ENCODE results near the gene ACOT7. TPM values are rescaled to one million over a fixed set of nuclear protein-coding genes. Genes with fewer than 3 reads are reported as not detected.

ACOT7 gene
- total and polyA plus RNA-seq, 11 donors = 5.7 to 38.9 (median 12.6) TPM

DNA sequence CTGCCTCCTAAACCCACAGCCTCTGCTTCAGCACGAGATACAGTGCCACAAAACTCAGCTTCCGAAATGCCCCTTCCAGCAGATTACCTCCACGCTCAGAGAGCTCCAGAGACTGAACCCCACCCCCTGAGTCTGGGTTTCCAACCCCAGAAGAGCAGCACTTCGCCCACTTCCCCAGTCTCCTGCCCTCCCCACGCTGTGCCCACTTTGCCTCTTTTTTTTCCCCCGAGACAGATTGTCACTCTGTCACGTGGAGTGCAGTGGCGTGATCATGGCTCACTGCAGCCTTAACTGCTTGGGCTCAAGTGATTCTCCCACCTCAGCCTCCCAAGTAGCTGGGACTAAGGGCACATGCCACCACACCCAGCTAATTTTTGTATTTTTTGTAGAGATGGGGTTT, 167.9 kb downstream of the ACOT7 start:
- Histone ChIP-seq H3K9me3 (no peaks in the 10 kb centered on the region), H3K4me1 (peaks cover 0 to 49% (median 33%) of the 10 kb centered on the region in 12 donors), H3K27ac (peak overlapping the region in 3 of 12 donors; percentile 25 to 58 (median 37)), H3K36me3 (peaks cover 0 to 88% (median 77%) of the 10 kb centered on the region in 9 donors), H3K27me3 (no peaks in the 10 kb centered on the region), H3K4me3 (no peak overlapping the region)
- intact Hi-C loops (cut with DNase I) = no loop called here
- WGBS, 4 donors = 70 to 79% (median 76%) methylated on average over 8 of the region's 8 CpGs
- ATAC-seq = no peak
- TF ChIP-seq, protein P1, sequence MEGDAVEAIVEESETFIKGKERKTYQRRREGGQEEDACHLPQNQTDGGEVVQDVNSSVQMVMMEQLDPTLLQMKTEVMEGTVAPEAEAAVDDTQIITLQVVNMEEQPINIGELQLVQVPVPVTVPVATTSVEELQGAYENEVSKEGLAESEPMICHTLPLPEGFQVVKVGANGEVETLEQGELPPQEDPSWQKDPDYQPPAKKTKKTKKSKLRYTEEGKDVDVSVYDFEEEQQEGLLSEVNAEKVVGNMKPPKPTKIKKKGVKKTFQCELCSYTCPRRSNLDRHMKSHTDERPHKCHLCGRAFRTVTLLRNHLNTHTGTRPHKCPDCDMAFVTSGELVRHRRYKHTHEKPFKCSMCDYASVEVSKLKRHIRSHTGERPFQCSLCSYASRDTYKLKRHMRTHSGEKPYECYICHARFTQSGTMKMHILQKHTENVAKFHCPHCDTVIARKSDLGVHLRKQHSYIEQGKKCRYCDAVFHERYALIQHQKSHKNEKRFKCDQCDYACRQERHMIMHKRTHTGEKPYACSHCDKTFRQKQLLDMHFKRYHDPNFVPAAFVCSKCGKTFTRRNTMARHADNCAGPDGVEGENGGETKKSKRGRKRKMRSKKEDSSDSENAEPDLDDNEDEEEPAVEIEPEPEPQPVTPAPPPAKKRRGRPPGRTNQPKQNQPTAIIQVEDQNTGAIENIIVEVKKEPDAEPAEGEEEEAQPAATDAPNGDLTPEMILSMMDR (IDR thresholded peaks at IDR 0.05) = no peak
- no peak for TF ChIP-seq POLR2A (IDR thresholded peaks at IDR 0.05)
- DNase-seq = no peak

DNA sequence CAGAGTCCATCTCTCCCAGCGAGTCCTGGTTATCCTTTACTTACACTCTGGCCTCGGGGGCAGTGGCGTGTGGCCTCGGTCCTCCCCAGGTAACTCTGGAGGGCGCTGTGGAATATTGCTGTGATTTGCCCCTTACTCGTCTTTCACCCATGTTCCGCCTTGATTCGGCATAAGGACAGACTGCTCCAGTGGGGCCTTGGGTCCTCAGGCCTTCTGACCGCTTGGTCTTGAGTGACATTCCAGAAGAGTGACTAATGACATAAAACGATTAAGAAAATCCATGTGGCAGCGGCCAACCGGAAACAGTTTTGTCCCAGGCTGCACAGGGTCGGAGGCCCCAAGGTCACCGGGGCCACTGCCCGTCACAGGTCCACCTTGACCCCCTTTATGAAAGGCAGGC, 168.8 kb downstream of the ACOT7 start:
- DNase-seq (no peak), ATAC-seq (peak in 2 of 4 donors; percentile 1 to 7)
- Histone ChIP-seq H3K4me1 (peaks cover 0 to 49% (median 33%) of the 10 kb centered on the region in 12 donors), H3K4me3 (no peak overlapping the region), H3K27me3 (no peaks in the 10 kb centered on the region), H3K9me3 (no peaks in the 10 kb centered on the region), H3K36me3 (peaks cover 0 to 87% (median 77%) of the 10 kb centered on the region in 9 donors), H3K27ac (peak overlapping the region in 9 of 12 donors; percentile 17 to 78 (median 37))
- WGBS, 4 donors = 61 to 73% (median 68%) methylated on average over 15 of the region's 15 CpGs
- no peak for TF ChIP-seq POLR2A (IDR thresholded peaks at IDR 0.05)
- TF ChIP-seq, protein P1 (IDR thresholded peaks at IDR 0.05) = no peak
- intact Hi-C loops (cut with DNase I) = no loop called here

DNA sequence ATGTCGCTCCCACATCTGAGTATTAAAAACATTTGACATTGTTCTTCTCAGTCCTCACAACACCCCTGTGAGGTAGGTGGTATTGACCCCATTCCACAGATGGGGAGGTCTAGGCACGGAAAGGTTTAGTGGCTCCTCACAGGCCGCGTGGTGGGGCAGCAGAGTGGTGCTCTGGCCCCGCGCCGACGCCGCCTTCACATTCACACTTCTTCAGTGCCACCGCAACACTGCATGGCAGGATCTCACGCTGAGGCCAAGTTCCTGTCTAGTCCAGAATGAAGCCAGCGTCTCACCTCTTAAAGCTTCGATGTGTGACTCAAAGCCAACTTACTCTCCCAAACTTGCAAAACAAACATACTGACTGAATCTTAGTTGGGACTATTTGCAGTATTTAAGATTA, 169.9 kb downstream of the ACOT7 start:
- Histone ChIP-seq H3K4me1 (peaks cover 0 to 49% (median 33%) of the 10 kb centered on the region in 12 donors), H3K36me3 (peaks cover 0 to 83% (median 69%) of the 10 kb centered on the region in 9 donors), H3K9me3 (no peaks in the 10 kb centered on the region), H3K27me3 (no peaks in the 10 kb centered on the region), H3K4me3 (no peak overlapping the region), H3K27ac (peak overlapping the region in 11 of 12 donors; percentile 7 to 80 (median 71))
- TF ChIP-seq, protein P1 (IDR thresholded peaks at IDR 0.05) = no peak
- no peak for TF ChIP-seq POLR2A (IDR thresholded peaks at IDR 0.05)
- ATAC-seq (peak; percentile 56 to 72 (median 69)), DNase-seq (peak in 2 of 5 donors; percentile 77 to 80)
- WGBS, 4 donors = 64 to 90% (median 70%) methylated on average over 13 of the region's 13 CpGs
- intact Hi-C loops (cut with DNase I) = loop anchor here in 1 of 10 donors (2.0 kb wide), 1 partner anchor 15 kb away; no protein-coding TSS in a partner anchor

DNA sequence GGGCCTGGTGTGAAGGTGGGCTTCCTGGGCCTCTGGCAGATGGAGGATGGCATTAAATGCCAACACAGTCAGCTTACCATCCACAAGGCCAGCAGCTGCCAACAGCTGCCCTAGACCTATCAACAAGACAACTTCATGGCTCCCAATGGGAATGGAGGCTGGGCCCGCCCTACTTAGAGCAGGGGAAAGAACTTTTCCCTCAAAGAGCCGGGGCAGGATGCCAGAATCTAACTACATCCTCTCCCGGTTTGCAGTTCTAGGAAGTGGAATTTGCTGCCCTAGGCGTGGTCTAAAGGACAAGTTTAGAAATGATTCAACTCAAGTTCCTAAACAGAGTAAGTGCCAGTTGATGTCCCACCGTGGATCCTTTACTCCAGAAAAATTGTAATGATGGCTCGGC, 170.9 kb downstream of the ACOT7 start:
- Histone ChIP-seq H3K27ac (peak overlapping the region; percentile 7 to 80 (median 70)), H3K27me3 (no peaks in the 10 kb centered on the region), H3K4me3 (no peak overlapping the region), H3K36me3 (peaks cover 0 to 83% (median 61%) of the 10 kb centered on the region in 9 donors), H3K9me3 (no peaks in the 10 kb centered on the region), H3K4me1 (peaks cover 0 to 49% (median 33%) of the 10 kb centered on the region in 12 donors)
- 3 to 45% (median 9%) methylated on average over 5 to 6 of the region's 6 CpGs for WGBS, 4 donors
- ATAC-seq = peak; percentile 69 to 80 (median 75)
- DNase-seq = peak in 4 of 5 donors; percentile 82 to 91 (median 86)
- intact Hi-C loops (cut with DNase I) = loop anchor here in 1 of 10 donors (2.0 kb wide), 1 partner anchor 14 kb away; no protein-coding TSS in a partner anchor
- TF ChIP-seq, protein P1 (IDR thresholded peaks at IDR 0.05) = no peak
- no peak for TF ChIP-seq POLR2A (IDR thresholded peaks at IDR 0.05)
